Stimulated activated CD4-positive, alpha-beta T cell treated with anti-CD3 and anti-CD28 coated beads, Interleukin-15, amount 100 ng/mL, for 24 hours (primary cell): ENCODE measurements around the gene GOLGA8F.
"Not testable (repeated sequence)": the region's sequence is repeated elsewhere in the genome, so short reads cannot be mapped to it uniquely, and the experiment has no call there.

ENCODE experiments used
- DNase-seq: peaks from one replicate; pipeline ENCODE4 v3.0.0-alpha.2; 2020

The GOLGA8F gene, protein sequence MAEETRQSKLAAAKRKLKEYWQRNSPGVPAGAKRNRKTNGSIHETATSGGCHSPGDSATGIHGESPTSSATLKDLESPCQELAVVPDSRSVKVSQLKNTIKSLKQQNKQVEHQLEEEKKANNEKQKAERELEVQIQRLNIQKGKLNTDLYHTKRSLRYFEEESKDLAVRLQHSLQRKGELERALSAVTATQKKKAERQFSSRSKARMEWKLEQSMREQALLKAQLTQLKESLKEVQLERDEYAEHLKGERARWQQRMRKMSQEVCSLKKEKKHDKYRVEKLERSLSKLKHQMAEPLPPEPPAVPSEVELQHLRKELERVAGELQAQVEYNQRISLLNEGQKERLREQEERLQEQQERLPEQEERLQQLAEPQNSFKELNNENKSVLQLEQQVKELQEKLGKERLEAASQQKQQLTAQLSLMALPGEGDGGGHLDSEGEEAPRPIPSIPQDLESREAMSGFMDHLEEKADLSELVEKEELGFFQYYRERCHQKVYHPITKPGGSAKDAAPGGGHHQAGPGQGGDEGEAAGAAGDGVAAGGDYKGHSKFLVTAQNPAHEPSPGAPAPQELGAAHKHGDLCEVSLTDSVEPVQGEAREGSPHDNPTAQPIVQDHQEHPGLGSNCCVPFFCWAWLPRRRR

DNA sequence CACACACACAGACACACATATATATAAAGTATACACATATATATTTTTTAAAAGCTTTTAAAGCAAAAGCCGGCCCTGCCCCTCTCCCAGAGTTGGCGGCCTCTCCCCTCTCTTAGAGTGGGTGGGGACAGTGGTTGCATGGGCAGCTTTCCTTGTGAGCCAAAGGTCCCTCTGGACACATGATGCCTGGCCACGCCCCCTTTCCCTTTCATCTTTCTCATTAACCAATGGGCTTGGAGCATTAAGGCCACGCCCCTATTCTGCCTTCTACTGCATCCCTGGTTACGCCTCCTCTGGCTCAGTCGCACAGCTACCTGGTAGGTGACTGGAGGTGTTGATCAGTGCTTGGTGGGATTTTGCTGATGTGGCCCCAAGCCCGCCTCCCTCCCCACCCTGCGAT lies at the start of gene GOLGA8F:
TSS of gene GOLGA8F (plus strand) at position 301 of the 400 bp plus-strand sequence. CDS start at position 399, 98 bp downstream.
- not testable (repeated sequence) for DNase-seq

DNA sequence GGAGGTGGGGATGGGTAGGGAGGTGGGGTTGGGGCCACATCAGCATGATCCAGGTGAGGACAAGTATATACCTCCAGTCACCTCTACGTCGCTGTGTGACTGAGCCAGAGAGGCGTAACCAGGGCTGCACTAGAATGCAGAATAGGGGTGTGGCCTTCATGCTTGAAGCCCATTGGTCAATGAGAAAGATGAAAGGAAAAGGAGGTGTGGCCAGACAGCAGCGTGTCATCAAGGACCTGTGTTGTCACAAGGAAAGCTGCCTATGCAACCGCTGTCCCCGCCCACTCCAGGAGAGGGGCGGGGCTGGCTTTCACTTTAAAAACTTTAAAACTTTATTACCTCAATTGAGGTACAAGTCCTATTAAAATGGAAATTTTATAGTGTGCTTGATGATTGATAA lies 20.5 kb upstream of the GOLGA8F start, which contains the start of gene GOLGA6L24:
TSS of gene GOLGA6L24 (minus strand) at position 101 of the 400 bp plus-strand sequence. CDS start at position 40, 61 bp downstream.
- not testable (repeated sequence) for DNase-seq

DNA sequence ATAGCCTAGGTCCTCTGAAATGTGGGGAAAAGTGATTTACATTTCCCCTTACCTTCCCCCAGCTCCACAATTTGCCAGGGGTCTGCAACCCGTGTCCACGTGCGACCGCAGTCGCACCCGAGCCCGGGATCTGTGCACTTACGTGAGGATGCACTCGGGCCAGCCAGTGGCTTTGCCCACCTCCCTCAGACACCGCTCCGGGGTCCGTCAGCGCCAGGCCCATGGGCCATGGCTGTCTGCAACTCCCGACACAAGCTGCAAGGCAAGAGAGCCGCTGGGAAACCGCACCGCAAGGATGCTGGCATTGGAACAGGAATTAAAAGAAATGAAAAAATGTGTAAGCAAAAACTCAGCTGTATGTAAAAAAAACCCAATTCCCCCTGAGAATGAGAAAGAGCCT lies 13.0 kb upstream of the GOLGA8F start:
- DNase-seq, result not testable (repeated sequence)

DNA sequence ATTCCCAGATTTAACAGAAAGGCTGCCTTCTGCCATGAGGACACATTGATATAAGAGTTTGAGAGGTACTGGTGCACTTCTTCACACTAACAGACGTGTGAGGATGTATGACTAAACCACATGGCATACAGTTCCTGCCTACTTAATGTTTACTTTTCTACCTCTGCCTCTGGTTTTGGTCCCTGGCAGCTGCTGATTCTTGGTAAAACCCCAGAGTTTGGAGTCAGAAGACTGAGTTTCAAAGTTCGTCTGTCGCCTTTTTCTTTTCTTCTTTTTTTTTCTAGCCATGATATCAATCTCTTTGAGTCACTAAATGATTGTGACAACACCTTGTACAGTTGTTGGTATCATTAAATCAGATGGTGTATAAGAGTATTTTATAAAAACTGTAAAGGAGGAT lies 1.6 kb downstream of the GOLGA8F start:
- DNase-seq, result not testable (repeated sequence)

DNA sequence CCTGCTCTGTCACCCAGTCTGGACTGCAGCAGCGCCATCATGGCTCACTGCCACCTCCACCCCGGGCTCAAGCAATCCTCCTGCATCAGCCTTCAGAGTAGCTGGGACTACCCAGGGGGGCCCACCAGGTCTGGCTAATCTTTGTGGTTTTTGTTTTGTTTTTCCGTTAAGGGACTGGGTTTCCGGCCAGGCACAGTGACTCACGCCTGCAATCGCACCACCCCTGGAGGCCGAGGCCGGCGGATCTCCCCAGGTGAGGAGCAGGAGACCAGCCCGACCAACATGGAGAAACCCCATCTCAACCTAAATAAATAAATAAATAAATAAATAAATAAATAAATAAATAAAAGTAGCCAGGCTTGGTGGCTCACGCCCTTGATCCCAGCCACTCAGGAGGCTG lies 17.6 kb downstream of the GOLGA8F start:
- not testable (repeated sequence) for DNase-seq

DNA sequence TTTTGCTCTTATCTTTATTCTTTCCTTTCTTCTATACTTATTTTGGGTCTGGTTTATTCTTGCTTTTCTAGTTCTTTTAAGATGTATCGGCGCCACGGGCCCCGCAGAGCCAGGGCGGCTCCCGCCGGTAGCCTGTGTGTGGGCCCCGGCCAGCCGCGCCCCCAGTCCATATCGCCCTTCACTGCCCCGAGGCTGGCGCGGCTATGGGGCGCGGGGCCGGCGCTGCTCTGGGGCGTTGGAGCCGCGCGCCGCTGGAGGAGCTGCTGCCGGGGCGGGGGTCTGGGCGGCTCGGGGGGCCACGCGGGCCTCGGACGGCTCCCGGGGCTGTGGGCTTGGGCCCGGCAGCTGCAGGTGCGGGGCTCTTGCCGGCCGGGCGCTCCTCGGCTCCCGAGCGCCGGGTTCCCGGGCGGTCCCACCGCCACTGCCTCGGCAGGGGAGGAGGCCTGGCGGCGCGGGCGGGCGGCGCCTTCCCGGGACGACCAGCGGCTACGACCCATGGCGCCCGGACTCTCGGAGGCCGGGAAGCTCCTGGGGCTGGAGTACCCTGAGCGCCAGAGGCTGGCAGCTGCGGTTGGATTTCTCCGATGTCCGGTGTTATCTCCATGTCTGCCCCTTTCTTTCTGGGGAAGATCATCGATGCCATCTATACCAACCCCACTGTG lies 24.4 kb downstream of the GOLGA8F start:
- DNase-seq, result not testable (repeated sequence)

DNA sequence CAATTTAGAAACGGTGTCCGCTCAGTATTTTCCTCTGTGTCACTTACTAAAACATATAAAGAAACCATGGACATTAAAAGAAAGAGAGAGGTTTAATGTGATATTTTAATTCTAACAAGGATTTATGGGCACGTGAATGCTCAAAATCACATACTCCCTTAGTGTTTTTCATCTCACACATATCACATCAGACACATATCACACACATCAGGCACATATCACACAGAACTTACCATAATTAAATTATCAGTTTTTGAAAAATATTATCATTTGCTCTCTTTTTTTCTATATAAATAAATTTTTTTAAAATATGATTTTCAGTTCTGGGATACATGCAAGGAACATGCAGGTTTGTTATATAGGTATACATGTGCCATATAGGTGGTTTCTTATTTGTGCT lies 42.0 kb downstream of the GOLGA8F start:
- DNase-seq, result not testable (repeated sequence)

DNA sequence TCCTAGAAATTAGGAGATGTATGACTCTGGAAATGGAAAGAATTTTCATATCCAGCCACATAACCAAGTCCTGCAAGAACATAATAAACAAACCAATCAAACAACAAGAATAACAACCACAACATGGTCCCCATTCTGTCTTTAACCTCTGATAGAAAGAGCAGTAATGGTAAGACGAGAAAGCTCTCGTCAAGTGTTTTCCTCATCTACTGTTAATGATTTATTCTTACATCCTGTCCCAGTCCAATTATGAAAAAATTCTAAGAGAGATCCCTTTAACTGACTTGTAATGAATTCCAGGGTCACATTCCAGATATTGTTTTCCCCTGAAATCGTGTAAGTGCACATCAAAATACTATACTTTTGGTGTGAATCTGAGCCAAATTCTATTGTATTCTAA lies 57.1 kb downstream of the GOLGA8F start:
- DNase-seq, result not testable (repeated sequence)
